Measurements from ENCODE around the gene CLK4. TPM values are rescaled to one million over a fixed set of nuclear protein-coding genes. Genes with fewer than 3 reads are reported as not detected.

The CLK4 gene
- total and polyA plus RNA-seq, 2 experiments from 2014 or later, result 15.3 to 18.1 TPM

DNA sequence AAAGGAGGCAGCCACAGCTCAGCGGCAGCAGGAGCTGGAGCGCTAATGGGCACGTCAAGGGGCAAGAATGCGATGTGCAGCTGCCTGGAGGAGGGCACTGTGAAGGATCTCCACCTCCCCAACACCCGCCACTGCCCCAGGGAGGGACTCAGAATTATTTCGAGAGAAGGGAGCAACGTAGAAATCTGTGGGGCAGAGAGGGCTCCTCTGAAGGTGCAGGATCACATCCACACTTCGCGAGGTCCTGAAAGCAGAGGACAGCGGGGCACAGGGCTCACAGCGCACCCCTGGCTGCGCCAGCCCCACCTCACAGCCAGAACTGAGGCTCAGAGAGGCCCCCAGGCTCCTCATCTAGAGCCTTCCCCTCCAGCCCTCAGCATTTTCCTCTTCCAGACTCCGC is 44.6 kb downstream of the CLK4 start:
- H3K36me3 ChIP-seq (ENCODE audit: insufficient read depth), result no peaks in the 10 kb centered on the region
- Mint-ChIP-seq H3K36me3 (ENCODE audit: low read depth) (no peaks in the 10 kb centered on the region), H3K4me1 (peaks cover 5% of the 10 kb centered on the region; the same call in 2 of the 3 replicates), H3K27ac (no peak overlapping the region), H3K27me3 (ENCODE audit: insufficient read depth, low read depth, poor library complexity) (peaks cover 11% of the 10 kb centered on the region), H3K4me3 (no peak overlapping the region), H3K9me3 (peaks cover 3% of the 10 kb centered on the region; the same call in 2 of the 3 replicates)
- no peak overlapping the region for H3K27ac ChIP-seq (ENCODE audit: low read depth)
- H3K9me2 ChIP-seq (ENCODE audit: insufficient read depth), result no peaks in the 10 kb centered on the region
- no peaks in the 10 kb centered on the region for H4K20me1 ChIP-seq (replicated peaks; ENCODE audit: insufficient read depth)
- DNase-seq (ENCODE audit: low spot score) (no peak), ATAC-seq (no peak)
- peaks cover under 1% of the 10 kb centered on the region; the same call in 1 of the 2 replicates for H3K79me2 ChIP-seq (replicated peaks; ENCODE audit: insufficient read depth)
- TF ChIP-seq, protein P1, sequence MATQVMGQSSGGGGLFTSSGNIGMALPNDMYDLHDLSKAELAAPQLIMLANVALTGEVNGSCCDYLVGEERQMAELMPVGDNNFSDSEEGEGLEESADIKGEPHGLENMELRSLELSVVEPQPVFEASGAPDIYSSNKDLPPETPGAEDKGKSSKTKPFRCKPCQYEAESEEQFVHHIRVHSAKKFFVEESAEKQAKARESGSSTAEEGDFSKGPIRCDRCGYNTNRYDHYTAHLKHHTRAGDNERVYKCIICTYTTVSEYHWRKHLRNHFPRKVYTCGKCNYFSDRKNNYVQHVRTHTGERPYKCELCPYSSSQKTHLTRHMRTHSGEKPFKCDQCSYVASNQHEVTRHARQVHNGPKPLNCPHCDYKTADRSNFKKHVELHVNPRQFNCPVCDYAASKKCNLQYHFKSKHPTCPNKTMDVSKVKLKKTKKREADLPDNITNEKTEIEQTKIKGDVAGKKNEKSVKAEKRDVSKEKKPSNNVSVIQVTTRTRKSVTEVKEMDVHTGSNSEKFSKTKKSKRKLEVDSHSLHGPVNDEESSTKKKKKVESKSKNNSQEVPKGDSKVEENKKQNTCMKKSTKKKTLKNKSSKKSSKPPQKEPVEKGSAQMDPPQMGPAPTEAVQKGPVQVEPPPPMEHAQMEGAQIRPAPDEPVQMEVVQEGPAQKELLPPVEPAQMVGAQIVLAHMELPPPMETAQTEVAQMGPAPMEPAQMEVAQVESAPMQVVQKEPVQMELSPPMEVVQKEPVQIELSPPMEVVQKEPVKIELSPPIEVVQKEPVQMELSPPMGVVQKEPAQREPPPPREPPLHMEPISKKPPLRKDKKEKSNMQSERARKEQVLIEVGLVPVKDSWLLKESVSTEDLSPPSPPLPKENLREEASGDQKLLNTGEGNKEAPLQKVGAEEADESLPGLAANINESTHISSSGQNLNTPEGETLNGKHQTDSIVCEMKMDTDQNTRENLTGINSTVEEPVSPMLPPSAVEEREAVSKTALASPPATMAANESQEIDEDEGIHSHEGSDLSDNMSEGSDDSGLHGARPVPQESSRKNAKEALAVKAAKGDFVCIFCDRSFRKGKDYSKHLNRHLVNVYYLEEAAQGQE (IDR thresholded peaks at IDR 0.05; ENCODE audit: unreplicated experiment), result no peak
- TF ChIP-seq EZH2 (IDR thresholded peaks at IDR 0.05; ENCODE audit: low read depth, unreplicated experiment), result no peak
- TF ChIP-seq, protein P2, sequence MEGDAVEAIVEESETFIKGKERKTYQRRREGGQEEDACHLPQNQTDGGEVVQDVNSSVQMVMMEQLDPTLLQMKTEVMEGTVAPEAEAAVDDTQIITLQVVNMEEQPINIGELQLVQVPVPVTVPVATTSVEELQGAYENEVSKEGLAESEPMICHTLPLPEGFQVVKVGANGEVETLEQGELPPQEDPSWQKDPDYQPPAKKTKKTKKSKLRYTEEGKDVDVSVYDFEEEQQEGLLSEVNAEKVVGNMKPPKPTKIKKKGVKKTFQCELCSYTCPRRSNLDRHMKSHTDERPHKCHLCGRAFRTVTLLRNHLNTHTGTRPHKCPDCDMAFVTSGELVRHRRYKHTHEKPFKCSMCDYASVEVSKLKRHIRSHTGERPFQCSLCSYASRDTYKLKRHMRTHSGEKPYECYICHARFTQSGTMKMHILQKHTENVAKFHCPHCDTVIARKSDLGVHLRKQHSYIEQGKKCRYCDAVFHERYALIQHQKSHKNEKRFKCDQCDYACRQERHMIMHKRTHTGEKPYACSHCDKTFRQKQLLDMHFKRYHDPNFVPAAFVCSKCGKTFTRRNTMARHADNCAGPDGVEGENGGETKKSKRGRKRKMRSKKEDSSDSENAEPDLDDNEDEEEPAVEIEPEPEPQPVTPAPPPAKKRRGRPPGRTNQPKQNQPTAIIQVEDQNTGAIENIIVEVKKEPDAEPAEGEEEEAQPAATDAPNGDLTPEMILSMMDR (conservative IDR thresholded peaks at IDR 0.05; ENCODE audit: low read depth in 2 of 2), result no peak
- TF ChIP-seq, protein P3, sequence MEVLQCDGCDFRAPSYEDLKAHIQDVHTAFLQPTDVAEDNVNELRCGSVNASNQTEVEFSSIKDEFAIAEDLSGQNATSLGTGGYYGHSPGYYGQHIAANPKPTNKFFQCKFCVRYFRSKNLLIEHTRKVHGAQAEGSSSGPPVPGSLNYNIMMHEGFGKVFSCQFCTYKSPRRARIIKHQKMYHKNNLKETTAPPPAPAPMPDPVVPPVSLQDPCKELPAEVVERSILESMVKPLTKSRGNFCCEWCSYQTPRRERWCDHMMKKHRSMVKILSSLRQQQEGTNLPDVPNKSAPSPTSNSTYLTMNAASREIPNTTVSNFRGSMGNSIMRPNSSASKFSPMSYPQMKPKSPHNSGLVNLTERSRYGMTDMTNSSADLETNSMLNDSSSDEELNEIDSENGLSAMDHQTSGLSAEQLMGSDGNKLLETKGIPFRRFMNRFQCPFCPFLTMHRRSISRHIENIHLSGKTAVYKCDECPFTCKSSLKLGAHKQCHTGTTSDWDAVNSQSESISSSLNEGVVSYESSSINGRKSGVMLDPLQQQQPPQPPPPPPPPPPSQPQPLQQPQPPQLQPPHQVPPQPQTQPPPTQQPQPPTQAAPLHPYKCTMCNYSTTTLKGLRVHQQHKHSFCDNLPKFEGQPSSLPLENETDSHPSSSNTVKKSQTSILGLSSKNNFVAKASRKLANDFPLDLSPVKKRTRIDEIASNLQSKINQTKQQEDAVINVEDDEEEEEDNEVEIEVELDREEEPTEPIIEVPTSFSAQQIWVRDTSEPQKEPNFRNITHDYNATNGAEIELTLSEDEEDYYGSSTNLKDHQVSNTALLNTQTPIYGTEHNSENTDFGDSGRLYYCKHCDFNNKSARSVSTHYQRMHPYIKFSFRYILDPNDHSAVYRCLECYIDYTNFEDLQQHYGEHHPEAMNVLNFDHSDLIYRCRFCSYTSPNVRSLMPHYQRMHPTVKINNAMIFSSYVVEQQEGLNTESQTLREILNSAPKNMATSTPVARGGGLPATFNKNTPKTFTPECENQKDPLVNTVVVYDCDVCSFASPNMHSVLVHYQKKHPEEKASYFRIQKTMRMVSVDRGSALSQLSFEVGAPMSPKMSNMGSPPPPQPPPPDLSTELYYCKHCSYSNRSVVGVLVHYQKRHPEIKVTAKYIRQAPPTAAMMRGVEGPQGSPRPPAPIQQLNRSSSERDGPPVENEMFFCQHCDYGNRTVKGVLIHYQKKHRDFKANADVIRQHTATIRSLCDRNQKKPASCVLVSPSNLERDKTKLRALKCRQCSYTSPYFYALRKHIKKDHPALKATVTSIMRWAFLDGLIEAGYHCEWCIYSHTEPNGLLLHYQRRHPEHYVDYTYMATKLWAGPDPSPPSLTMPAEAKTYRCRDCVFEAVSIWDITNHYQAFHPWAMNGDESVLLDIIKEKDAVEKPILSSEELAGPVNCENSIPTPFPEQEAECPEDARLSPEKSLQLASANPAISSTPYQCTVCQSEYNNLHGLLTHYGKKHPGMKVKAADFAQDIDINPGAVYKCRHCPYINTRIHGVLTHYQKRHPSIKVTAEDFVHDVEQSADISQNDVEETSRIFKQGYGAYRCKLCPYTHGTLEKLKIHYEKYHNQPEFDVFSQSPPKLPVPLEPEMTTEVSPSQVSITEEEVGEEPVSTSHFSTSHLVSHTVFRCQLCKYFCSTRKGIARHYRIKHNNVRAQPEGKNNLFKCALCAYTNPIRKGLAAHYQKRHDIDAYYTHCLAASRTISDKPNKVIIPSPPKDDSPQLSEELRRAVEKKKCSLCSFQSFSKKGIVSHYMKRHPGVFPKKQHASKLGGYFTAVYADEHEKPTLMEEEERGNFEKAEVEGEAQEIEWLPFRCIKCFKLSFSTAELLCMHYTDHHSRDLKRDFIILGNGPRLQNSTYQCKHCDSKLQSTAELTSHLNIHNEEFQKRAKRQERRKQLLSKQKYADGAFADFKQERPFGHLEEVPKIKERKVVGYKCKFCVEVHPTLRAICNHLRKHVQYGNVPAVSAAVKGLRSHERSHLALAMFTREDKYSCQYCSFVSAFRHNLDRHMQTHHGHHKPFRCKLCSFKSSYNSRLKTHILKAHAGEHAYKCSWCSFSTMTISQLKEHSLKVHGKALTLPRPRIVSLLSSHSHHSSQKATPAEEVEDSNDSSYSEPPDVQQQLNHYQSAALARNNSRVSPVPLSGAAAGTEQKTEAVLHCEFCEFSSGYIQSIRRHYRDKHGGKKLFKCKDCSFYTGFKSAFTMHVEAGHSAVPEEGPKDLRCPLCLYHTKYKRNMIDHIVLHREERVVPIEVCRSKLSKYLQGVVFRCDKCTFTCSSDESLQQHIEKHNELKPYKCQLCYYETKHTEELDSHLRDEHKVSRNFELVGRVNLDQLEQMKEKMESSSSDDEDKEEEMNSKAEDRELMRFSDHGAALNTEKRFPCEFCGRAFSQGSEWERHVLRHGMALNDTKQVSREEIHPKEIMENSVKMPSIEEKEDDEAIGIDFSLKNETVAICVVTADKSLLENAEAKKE (CRISPR knock-in tag; IDR thresholded peaks at IDR 0.05), result no peak
- TF ChIP-seq STAT1 (IDR thresholded peaks at IDR 0.05; ENCODE audit: unreplicated experiment), result no peak
- TF ChIP-seq, protein P4, sequence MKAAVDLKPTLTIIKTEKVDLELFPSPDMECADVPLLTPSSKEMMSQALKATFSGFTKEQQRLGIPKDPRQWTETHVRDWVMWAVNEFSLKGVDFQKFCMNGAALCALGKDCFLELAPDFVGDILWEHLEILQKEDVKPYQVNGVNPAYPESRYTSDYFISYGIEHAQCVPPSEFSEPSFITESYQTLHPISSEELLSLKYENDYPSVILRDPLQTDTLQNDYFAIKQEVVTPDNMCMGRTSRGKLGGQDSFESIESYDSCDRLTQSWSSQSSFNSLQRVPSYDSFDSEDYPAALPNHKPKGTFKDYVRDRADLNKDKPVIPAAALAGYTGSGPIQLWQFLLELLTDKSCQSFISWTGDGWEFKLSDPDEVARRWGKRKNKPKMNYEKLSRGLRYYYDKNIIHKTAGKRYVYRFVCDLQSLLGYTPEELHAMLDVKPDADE (IDR thresholded peaks at IDR 0.05), result no peak
- TF ChIP-seq EZH2phosphoT487 (IDR thresholded peaks at IDR 0.05; ENCODE audit: unreplicated experiment), result no peak
- TF ChIP-seq ZNF331 (CRISPR knock-in tag; IDR thresholded peaks at IDR 0.05; ENCODE audit: low read depth), result no peak
- TF ChIP-seq ZNF114 (CRISPR knock-in tag; IDR thresholded peaks at IDR 0.05), result no peak
- TF ChIP-seq CREB1 (CRISPR knock-in tag; IDR thresholded peaks at IDR 0.05; ENCODE audit: low read depth), result no peak
- no peak for TF ChIP-seq JUNB (IDR thresholded peaks at IDR 0.05; ENCODE audit: unreplicated experiment)
- TF ChIP-seq POLR2AphosphoS5 (IDR thresholded peaks at IDR 0.05; ENCODE audit: low read depth), result no peak
- no peak for TF ChIP-seq NANOG (IDR thresholded peaks at IDR 0.05; ENCODE audit: borderline replicate concordance)
- no peak overlapping the region for H3K4me3 ChIP-seq
- H3K4me1 ChIP-seq (ENCODE audit: insufficient read depth), result 0 out of 2 replicates have a peak, but pooled peaks cover under 1% of the 10 kb centered on the region
- no peak overlapping the region for H2AFZ ChIP-seq
- H3F3A ChIP-seq (replicated peaks; ENCODE audit: low read depth), result no peaks in the 10 kb centered on the region
- no peak overlapping the region for H3K4me2 ChIP-seq
- no peaks in the 10 kb centered on the region for H3K27me3 ChIP-seq (ENCODE audit: insufficient read depth)

Data from GM23338 (cell line).